ENCODE measurements around the gene MCHR1. TPM values are rescaled to one million over a fixed set of nuclear protein-coding genes. Genes with fewer than 3 reads are reported as not detected.

Gene MCHR1
- total and polyA plus RNA-seq, 9 of the 15 experiments (the other 6 are each of a cell fraction or from before 2014, with no cell fraction given), result 0.03 to 0.50 TPM; not detected in 7

GRCh38 chr22:40728731-40729189 lies 49.5 kb downstream of the MCHR1 start (continued):
- no peak for TF ChIP-seq E4F1 (CRISPR knock-in tag; IDR thresholded peaks at IDR 0.05; ENCODE audit: borderline replicate concordance)
- TF ChIP-seq TAL1 (IDR thresholded peaks at IDR 0.05), result 0 out of 2 replicates have a peak, but pooled peaks have one; percentile 21
- TF ChIP-seq ZNF23 (CRISPR knock-in tag; IDR thresholded peaks at IDR 0.05), result no peak
- TF ChIP-seq ETV1 (tag; conservative IDR thresholded peaks at IDR 0.05; ENCODE audit: low read depth), result peak; percentile 75; the same call in 1 of the 2 replicates
- TF ChIP-seq ZBTB5 (IDR thresholded peaks at IDR 0.05), result no peak
- no peak for TF ChIP-seq PBX2 (CRISPR knock-in tag; IDR thresholded peaks at IDR 0.05; ENCODE audit: low read depth)
- peak; percentile 76; the same call in 1 of the 2 replicates for TF ChIP-seq PBX2 (tag; conservative IDR thresholded peaks at IDR 0.05; ENCODE audit: low read depth)
- peak; percentile 49; the same call in 1 of the 2 replicates for TF ChIP-seq TFAP4 (CRISPR knock-in tag; IDR thresholded peaks at IDR 0.05; ENCODE audit: borderline replicate concordance)
- no peak for TF ChIP-seq E2F8 (IDR thresholded peaks at IDR 0.05; ENCODE audit: low read depth, partially characterized antibody)
- peak; percentile 43; the same call in 1 of the 2 replicates for TF ChIP-seq TEAD2 (tag; IDR thresholded peaks at IDR 0.05)
- TF ChIP-seq MEIS2 (IDR thresholded peaks at IDR 0.05; ENCODE audit: partially characterized antibody), result peak; percentile 83
- peak; percentile 58 for TF ChIP-seq ZFX (CRISPR knock-in tag; IDR thresholded peaks at IDR 0.05)
- TF ChIP-seq ZBTB9 (CRISPR knock-in tag; IDR thresholded peaks at IDR 0.05), result peak; percentile 37; the same call in 1 of the 2 replicates
- TF ChIP-seq NRF1 (conservative IDR thresholded peaks at IDR 0.05 in 1 of 2, IDR thresholded peaks at IDR 0.05 in 1 of 2), result peak; percentile 34 to 49; a peak in 2 of 4 replicates
- no peak for TF ChIP-seq SMARCA5 (IDR thresholded peaks at IDR 0.05)

Measured in K562 (cell line).